Erythroblast (primary cell): ENCODE results near the gene CRYBG1.

Experiments
- GATA1 ChIP-seq: IDR thresholded peaks from 2 replicates; pipeline ENCODE4 v1.6.1; 2011; ENCODE audit warnings: low read depth, mild to moderate bottlenecking, control low read depth, low read length, moderate library complexity
- POLR2A ChIP-seq: IDR thresholded peaks from 2 replicates; pipeline ENCODE4 v1.6.1; 2011; ENCODE audit warnings: mild to moderate bottlenecking, low read length

- TF ChIP-seq POLR2A (no peak), GATA1 (no peak)
Measured at GRCh38 chr6:106413016-106413415, 52.5 kb downstream of the CRYBG1 start.
